Esophagus muscularis mucosa (tissue), 4 donors: ENCODE measurements around the gene SLTM. TPM values are rescaled to one million over a fixed set of nuclear protein-coding genes. Genes with fewer than 3 reads are reported as not detected.

Experiments
- DNase-seq: peaks from one replicate; pipeline ENCODE4 v3.0.0-alpha.2; 2017; ENCODE audit errors: extremely low spot score
- H3K27ac ChIP-seq, 4 donors: fragments of 200-600 bp; sonication (generic); replicated peaks in 1 of 4; 1 replicate in 3 of 4; 2 replicates in 1 of 4; pipeline ENCODE4 v1.5.1; 2016 to 2019; ENCODE audit warnings: mild to moderate bottlenecking in 1 of 4
- H3K27me3 ChIP-seq, 4 donors: fragments of 200-600 bp; sonication (generic); one replicate each; pipeline versions ENCODE4 v1.5.1 to v1.6.0; 2016 to 2019
- H3K36me3 ChIP-seq, 4 donors: fragments of 200-600 bp; sonication (generic); one replicate each; pipeline ENCODE4 v1.5.1; 2016 to 2019
- H3K4me1 ChIP-seq, 4 donors: fragments of 200-600 bp; sonication (generic); one replicate each; pipeline ENCODE4 v1.5.1; 2016 to 2019
- H3K4me3 ChIP-seq, 4 donors: fragments of 200-600 bp; sonication (generic); 1 replicate in 2 of 4; 2 replicates in 2 of 4; pipeline ENCODE4 v1.5.1; 2016 to 2019; ENCODE audit warnings: mild to moderate bottlenecking in 4 of 4, moderate library complexity in 1 of 4
- H3K9me3 ChIP-seq, 4 donors: fragments of 200-600 bp; sonication (generic); 1 replicate in 3 of 4; 2 replicates in 1 of 4; pipeline ENCODE4 v1.5.1; 2016 to 2019
- EP300 ChIP-seq: sonication (generic); formaldehyde crosslinking; IDR thresholded peaks from one replicate; pipeline ENCODE4 v1.6.1; 2017; ENCODE audit warnings: antibody characterized with exemption
- POLR2A ChIP-seq: fragments of 450-650 bp; IDR thresholded peaks from one replicate; pipeline ENCODE4 v1.6.1; 2017; ENCODE audit warnings: antibody characterized with exemption, moderate library complexity, mild to moderate bottlenecking, low read depth
- POLR2AphosphoS5 ChIP-seq, 2 donors: sonication (generic); formaldehyde crosslinking; IDR thresholded peaks; one replicate each; pipeline ENCODE4 v1.6.1; 2017; ENCODE audit warnings: antibody characterized with exemption in 2 of 2
- WGBS: methylation state at CpG from one replicate; pipeline ENCODE4 v1.1.5; 2018; 5-methylcytosine and 5-hydroxymethylcytosine counted together
- intact Hi-C: fragments of 100-400 bp; cut with DNase I; formaldehyde crosslinking; loops from one replicate; pipeline ENCODE4 v1.15.1; 2023
- total RNA-seq, 4 donors: library from RNA; depleted of rRNA; stranded (reverse); fragments of >200 nt; gene quantifications; one replicate each; pipeline versions ENCODE4 v1.1.0 to v1.2.1, GENCODE V29; 2016
- TF ChIP-seq, protein P1 (sequence below), 3 experiments: fragments of 200-600 bp in 2 of 3; fragments of 450-650 bp in 1 of 3; sonication (generic) in 2 of 3; IDR thresholded peaks; one replicate each; pipeline ENCODE4 v1.5.1; 2017 to 2019; ENCODE audit warnings: antibody characterized with exemption in 3 of 3, mild to moderate bottlenecking in 2 of 3, moderate library complexity in 1 of 3

The SLTM gene
- total RNA-seq, 4 donors from 2014 or later: 69.1 to 88.5 (median 76.3) TPM

DNA sequence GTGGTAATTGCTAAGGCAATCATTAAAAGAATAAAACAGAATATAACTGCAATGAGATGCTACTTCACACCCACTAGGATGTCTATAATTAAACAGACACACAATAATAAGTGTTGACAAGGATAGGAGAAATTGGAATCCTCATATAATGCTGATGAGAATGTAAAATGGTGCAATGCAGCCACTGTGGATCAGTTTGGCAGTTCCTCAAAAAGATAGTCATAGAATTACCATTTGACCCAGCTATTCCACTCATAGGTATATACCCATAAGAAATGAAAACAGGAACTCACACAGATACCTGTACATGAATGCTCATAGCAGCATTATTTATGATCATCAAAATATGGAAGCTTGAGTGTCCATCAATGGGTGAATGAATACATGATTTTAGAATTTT, 44.4 kb upstream of the SLTM start:
- H3K27ac ChIP-seq: no peak overlapping the region
- TF ChIP-seq POLR2AphosphoS5 (IDR thresholded peaks at IDR 0.05): no peak
- TF ChIP-seq EP300: no peak
- no peak for TF ChIP-seq POLR2A
- TF ChIP-seq, protein P1, sequence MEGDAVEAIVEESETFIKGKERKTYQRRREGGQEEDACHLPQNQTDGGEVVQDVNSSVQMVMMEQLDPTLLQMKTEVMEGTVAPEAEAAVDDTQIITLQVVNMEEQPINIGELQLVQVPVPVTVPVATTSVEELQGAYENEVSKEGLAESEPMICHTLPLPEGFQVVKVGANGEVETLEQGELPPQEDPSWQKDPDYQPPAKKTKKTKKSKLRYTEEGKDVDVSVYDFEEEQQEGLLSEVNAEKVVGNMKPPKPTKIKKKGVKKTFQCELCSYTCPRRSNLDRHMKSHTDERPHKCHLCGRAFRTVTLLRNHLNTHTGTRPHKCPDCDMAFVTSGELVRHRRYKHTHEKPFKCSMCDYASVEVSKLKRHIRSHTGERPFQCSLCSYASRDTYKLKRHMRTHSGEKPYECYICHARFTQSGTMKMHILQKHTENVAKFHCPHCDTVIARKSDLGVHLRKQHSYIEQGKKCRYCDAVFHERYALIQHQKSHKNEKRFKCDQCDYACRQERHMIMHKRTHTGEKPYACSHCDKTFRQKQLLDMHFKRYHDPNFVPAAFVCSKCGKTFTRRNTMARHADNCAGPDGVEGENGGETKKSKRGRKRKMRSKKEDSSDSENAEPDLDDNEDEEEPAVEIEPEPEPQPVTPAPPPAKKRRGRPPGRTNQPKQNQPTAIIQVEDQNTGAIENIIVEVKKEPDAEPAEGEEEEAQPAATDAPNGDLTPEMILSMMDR (IDR thresholded peaks at IDR 0.05): no peak
- H3K27me3 ChIP-seq: no peaks in the 10 kb centered on the region
- intact Hi-C loops: loop anchor here (5.0 kb wide), 1 partner anchor 514 kb away; no protein-coding TSS in a partner anchor
- DNase-seq: no peak
- no peaks in the 10 kb centered on the region for H3K36me3 ChIP-seq
- no peak overlapping the region for H3K4me3 ChIP-seq
- H3K4me1 ChIP-seq: peaks cover 0 to 12% (median 5%) of the 10 kb centered on the region in 4 donors
- H3K9me3 ChIP-seq: no peaks in the 10 kb centered on the region

GRCh38 chr15:58967479-58967878, 34.0 kb upstream of the SLTM start:
- intact Hi-C loops: no loop called here
- Histone ChIP-seq H3K27ac (no peak overlapping the region), H3K27me3 (peaks cover 0 to 5% (median 0%) of the 10 kb centered on the region in 4 donors), H3K4me1 (no peaks in the 10 kb centered on the region), H3K9me3 (no peaks in the 10 kb centered on the region), H3K36me3 (no peaks in the 10 kb centered on the region), H3K4me3 (no peak overlapping the region)
- DNase-seq: no peak
- 87% methylated on average over 2 of the region's 2 CpGs for WGBS
- no peak for TF ChIP-seq POLR2A
- TF ChIP-seq, protein P1 (IDR thresholded peaks at IDR 0.05): no peak
- no peak for TF ChIP-seq EP300
- no peak for TF ChIP-seq POLR2AphosphoS5 (IDR thresholded peaks at IDR 0.05)

DNA sequence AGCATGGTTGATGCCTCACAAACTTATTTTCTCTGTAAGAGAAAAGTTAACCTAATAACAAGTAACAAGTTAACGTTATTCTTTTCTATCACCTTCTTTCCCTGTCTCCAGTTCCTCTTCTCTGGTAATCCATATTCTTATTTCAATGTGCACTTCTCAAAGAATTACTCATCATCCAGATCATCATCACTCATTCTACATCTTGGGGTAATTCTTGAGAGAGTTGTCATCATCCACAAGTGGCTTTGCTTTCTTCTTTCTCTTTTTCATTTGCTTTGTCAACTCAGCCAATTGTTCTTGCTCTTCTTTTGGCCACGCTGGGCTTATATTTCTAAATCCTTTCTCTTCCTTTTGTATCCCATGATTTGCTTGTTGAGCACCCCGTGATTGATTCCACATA, 33.2 kb upstream of the SLTM start:
- H3K4me1 ChIP-seq: no peaks in the 10 kb centered on the region
- TF ChIP-seq, protein P1 (IDR thresholded peaks at IDR 0.05): no peak
- no peaks in the 10 kb centered on the region for H3K9me3 ChIP-seq
- peaks cover 0 to under 1% (median 0%) of the 10 kb centered on the region in 4 donors for H3K27me3 ChIP-seq
- no peaks in the 10 kb centered on the region for H3K36me3 ChIP-seq
- intact Hi-C loops: no loop called here
- DNase-seq: no peak
- H3K27ac ChIP-seq: no peak overlapping the region
- WGBS: 90% methylated on average over 3 of the region's 3 CpGs
- no peak overlapping the region for H3K4me3 ChIP-seq

GRCh38 chr15:58962662-58963565, 29.4 kb upstream of the SLTM start:
- H3K27me3 ChIP-seq: no peaks in the 10 kb centered on the region
- no peak for DNase-seq
- H3K4me3 ChIP-seq: no peak overlapping the region
- intact Hi-C loops: no loop called here
- H3K4me1 ChIP-seq: no peaks in the 10 kb centered on the region
- H3K9me3 ChIP-seq: no peaks in the 10 kb centered on the region
- no peaks in the 10 kb centered on the region for H3K36me3 ChIP-seq
- WGBS: 92% methylated on average over 8 of the region's 8 CpGs
- H3K27ac ChIP-seq: no peak overlapping the region
- TF ChIP-seq, protein P1 (IDR thresholded peaks at IDR 0.05): no peak
- TF ChIP-seq EP300: no peak
- no peak for TF ChIP-seq POLR2AphosphoS5 (IDR thresholded peaks at IDR 0.05)
- no peak for TF ChIP-seq POLR2A

GRCh38 chr15:58962136-58962535, 28.7 kb upstream of the SLTM start:
- Histone ChIP-seq H3K27me3 (no peaks in the 10 kb centered on the region), H3K4me3 (no peak overlapping the region), H3K4me1 (no peaks in the 10 kb centered on the region), H3K9me3 (no peaks in the 10 kb centered on the region), H3K27ac (no peak overlapping the region), H3K36me3 (no peaks in the 10 kb centered on the region)
- intact Hi-C loops: no loop called here
- 92% methylated on average over 1 of the region's 1 CpG for WGBS
- no peak for DNase-seq
- no peak for TF ChIP-seq POLR2AphosphoS5 (IDR thresholded peaks at IDR 0.05)
- no peak for TF ChIP-seq EP300
- TF ChIP-seq POLR2A: no peak
- TF ChIP-seq, protein P1 (IDR thresholded peaks at IDR 0.05): no peak
